Nephron progenitor cell (in vitro differentiated cells): ENCODE data around the gene CCDC9.

Experiments used
- DNase-seq: peaks from one replicate; pipeline ENCODE4 v3.0.0; 2021
- H3K27ac Mint-ChIP-seq: 2 replicates; pipeline ENCODE4 v1.8.0; 2021; ENCODE audit warnings: mild to moderate bottlenecking, moderate library complexity, mixed read lengths
- H3K27me3 Mint-ChIP-seq: 2 replicates; pipeline ENCODE4 v1.8.0; 2021; ENCODE audit warnings: mild to moderate bottlenecking, low read depth, mixed read lengths; ENCODE audit not compliant: poor library complexity
- H3K36me3 Mint-ChIP-seq: 2 replicates; pipeline ENCODE4 v1.8.0; 2021; ENCODE audit warnings: low read depth, mixed read lengths
- H3K4me1 Mint-ChIP-seq: 2 replicates; pipeline ENCODE4 v1.8.0; 2021; ENCODE audit warnings: mixed read lengths
- H3K4me3 Mint-ChIP-seq: 2 replicates; pipeline ENCODE4 v1.8.0; 2021; ENCODE audit warnings: mild to moderate bottlenecking, moderate library complexity, mixed read lengths
- H3K9me3 Mint-ChIP-seq: 2 replicates; pipeline ENCODE4 v1.8.0; 2021; ENCODE audit warnings: mild to moderate bottlenecking, moderate library complexity, mixed read lengths
- TF ChIP-seq, protein P1 (sequence below): fragments of 200-600 bp; sonication (generic); IDR thresholded peaks from 2 replicates; pipeline ENCODE4 v1.5.0; 2021; ENCODE audit warnings: antibody characterized with exemption

The CCDC9 gene

DNA sequence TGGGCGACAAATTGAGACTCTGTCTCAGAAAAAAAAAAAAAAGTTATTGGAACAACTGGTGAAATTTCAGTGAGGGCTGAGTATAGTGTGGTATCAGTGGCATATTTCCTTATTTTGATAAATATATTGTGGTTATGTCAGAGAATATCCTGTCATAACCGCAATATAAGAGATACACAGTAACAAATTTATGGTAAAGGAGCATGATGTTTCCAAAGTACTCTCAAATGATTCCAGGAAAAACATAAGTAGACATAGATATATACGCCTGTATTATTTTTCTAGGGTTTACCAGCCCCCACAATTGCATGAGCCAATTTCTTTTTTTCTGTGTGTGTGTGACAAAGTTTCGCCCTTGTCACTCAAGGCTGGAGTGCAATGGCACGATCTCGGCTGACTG is 47.6 kb downstream of the CCDC9 start:
- no peaks in the 10 kb centered on the region for H3K36me3 Mint-ChIP-seq
- H3K27ac Mint-ChIP-seq: no peak overlapping the region
- no peaks in the 10 kb centered on the region for H3K4me1 Mint-ChIP-seq
- no peak for DNase-seq
- TF ChIP-seq, protein P1, sequence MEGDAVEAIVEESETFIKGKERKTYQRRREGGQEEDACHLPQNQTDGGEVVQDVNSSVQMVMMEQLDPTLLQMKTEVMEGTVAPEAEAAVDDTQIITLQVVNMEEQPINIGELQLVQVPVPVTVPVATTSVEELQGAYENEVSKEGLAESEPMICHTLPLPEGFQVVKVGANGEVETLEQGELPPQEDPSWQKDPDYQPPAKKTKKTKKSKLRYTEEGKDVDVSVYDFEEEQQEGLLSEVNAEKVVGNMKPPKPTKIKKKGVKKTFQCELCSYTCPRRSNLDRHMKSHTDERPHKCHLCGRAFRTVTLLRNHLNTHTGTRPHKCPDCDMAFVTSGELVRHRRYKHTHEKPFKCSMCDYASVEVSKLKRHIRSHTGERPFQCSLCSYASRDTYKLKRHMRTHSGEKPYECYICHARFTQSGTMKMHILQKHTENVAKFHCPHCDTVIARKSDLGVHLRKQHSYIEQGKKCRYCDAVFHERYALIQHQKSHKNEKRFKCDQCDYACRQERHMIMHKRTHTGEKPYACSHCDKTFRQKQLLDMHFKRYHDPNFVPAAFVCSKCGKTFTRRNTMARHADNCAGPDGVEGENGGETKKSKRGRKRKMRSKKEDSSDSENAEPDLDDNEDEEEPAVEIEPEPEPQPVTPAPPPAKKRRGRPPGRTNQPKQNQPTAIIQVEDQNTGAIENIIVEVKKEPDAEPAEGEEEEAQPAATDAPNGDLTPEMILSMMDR: no peak
- H3K4me3 Mint-ChIP-seq: no peak overlapping the region
- H3K9me3 Mint-ChIP-seq: no peaks in the 10 kb centered on the region
- peaks cover 25% of the 10 kb centered on the region for H3K27me3 Mint-ChIP-seq

DNA sequence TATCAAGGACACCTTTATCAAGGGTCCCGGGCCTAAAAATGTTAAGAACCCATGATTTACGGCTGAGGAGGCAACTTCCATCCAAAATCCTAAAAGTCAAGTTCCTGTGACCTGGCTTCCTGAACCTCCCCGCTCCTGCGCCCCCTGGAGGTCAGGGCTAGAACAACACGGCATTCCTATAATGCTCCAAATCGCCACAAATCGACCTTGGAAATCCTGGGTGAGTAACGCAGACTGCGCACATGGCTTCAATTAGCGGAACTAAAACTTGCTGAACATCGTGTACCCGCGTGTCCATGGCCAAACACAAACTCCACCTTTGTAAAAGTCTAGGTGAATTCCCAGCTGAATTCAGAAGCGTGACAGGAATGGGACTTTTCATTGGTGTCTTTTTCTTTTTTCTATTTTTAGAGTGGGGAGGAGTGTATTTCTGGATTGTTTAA is 49.0 kb downstream of the CCDC9 start:
- no peak overlapping the region for H3K27ac Mint-ChIP-seq
- peak; percentile 85 for DNase-seq
- no peaks in the 10 kb centered on the region for H3K9me3 Mint-ChIP-seq
- H3K27me3 Mint-ChIP-seq: peaks cover 36% of the 10 kb centered on the region
- no peaks in the 10 kb centered on the region for H3K4me1 Mint-ChIP-seq
- H3K4me3 Mint-ChIP-seq: no peak overlapping the region
- H3K36me3 Mint-ChIP-seq: no peaks in the 10 kb centered on the region
- TF ChIP-seq, protein P1: peak; percentile 90

DNA sequence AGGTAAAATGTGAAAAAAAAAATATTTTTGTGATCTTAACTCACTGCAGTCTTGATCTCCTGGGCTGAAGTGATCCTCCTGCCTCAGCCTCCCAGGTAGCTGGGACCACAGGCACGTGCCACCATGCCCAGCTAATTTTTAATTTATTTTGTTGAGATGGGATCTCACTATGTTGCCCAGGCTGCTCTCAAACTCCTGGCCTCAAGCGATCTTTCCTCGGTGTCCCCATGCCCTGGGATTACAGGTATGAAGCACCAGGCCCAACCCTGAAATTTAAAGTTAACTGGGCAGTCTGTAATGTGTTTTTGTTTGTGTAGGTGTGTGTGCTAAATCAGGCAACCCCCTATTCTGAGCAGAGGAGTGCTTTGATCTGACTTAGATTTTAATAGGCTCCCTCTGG is 50.0 kb downstream of the CCDC9 start:
- Mint-ChIP-seq H3K9me3 (no peaks in the 10 kb centered on the region), H3K27ac (no peak overlapping the region), H3K4me1 (no peaks in the 10 kb centered on the region), H3K36me3 (no peaks in the 10 kb centered on the region), H3K27me3 (peaks cover 44% of the 10 kb centered on the region), H3K4me3 (no peak overlapping the region)
- TF ChIP-seq, protein P1: no peak
- DNase-seq: no peak

- H3K27me3 Mint-ChIP-seq: peaks cover 59% of the 10 kb centered on the region
- DNase-seq: no peak
- H3K9me3 Mint-ChIP-seq: no peaks in the 10 kb centered on the region
- H3K36me3 Mint-ChIP-seq: no peaks in the 10 kb centered on the region
- H3K27ac Mint-ChIP-seq: no peak overlapping the region
- no peaks in the 10 kb centered on the region for H3K4me1 Mint-ChIP-seq
- no peak overlapping the region for H3K4me3 Mint-ChIP-seq
- TF ChIP-seq, protein P1: no peak
Observed at GRCh38 chr19:47309038-47309437, 52.7 kb downstream of the CCDC9 start.

- DNase-seq: no peak
- Mint-ChIP-seq H3K9me3 (no peaks in the 10 kb centered on the region), H3K27me3 (peaks cover 58% of the 10 kb centered on the region), H3K4me1 (no peaks in the 10 kb centered on the region), H3K27ac (no peak within 1 kb of the TSS), H3K4me3 (no peak within 1 kb of the TSS), H3K36me3 (no peaks in the 10 kb centered on the region)
- TF ChIP-seq, protein P1: no peak
Observed at GRCh38 chr19:47309608-47310007, 53.3 kb downstream of the CCDC9 start, which contains the start of gene C5AR1. Gene C5AR1 (plus strand): TSS chr19:47309861. CDS start chr19:47309896, 35 bp downstream.

- Mint-ChIP-seq H3K4me1 (no peaks in the 10 kb centered on the region), H3K9me3 (no peaks in the 10 kb centered on the region), H3K27ac (no peak overlapping the region), H3K4me3 (no peak overlapping the region), H3K27me3 (peaks cover 60% of the 10 kb centered on the region), H3K36me3 (no peaks in the 10 kb centered on the region)
- TF ChIP-seq, protein P1: no peak
- no peak for DNase-seq
Observed at GRCh38 chr19:47310323-47310722, 54.0 kb downstream of the CCDC9 start.
